GM12892 (cell line): ENCODE results near the gene TRAF6.

Source experiments
- POLR2A ChIP-seq: IDR thresholded peaks from 2 replicates; pipeline ENCODE4 v1.6.1; 2011; ENCODE audit warnings: low read depth, low read length, control low read depth
- POLR2AphosphoS5 ChIP-seq: IDR thresholded peaks from 2 replicates; pipeline ENCODE4 v1.6.1; 2011; ENCODE audit warnings: low read depth, low read length, control low read depth
- TAF1 ChIP-seq: IDR thresholded peaks from 2 replicates; pipeline ENCODE4 v1.6.1; 2011; ENCODE audit warnings: low read depth, mild to moderate bottlenecking, control low read depth, low read length, borderline replicate concordance

GRCh38 chr11:36509694-36510593 is at the start of gene TRAF6:
- TF ChIP-seq TAF1 (peak; percentile 61), POLR2A (peak; percentile 96), POLR2AphosphoS5 (peak; percentile 94)
